HG03095 (cell line): ENCODE measurements around the gene ANKRD23.
"Not testable (repeated sequence)": the region's sequence is repeated elsewhere in the genome, so short reads cannot be mapped to it uniquely, and the experiment has no call there.

Experiments
- ATAC-seq: cut with Tn5 transposase; IDR thresholded peaks from one replicate; pipeline ENCODE4 v1.9.1; 2021; ENCODE audit warnings: moderate library complexity; ENCODE audit not compliant: unreplicated experiment

ANKRD23 gene

DNA sequence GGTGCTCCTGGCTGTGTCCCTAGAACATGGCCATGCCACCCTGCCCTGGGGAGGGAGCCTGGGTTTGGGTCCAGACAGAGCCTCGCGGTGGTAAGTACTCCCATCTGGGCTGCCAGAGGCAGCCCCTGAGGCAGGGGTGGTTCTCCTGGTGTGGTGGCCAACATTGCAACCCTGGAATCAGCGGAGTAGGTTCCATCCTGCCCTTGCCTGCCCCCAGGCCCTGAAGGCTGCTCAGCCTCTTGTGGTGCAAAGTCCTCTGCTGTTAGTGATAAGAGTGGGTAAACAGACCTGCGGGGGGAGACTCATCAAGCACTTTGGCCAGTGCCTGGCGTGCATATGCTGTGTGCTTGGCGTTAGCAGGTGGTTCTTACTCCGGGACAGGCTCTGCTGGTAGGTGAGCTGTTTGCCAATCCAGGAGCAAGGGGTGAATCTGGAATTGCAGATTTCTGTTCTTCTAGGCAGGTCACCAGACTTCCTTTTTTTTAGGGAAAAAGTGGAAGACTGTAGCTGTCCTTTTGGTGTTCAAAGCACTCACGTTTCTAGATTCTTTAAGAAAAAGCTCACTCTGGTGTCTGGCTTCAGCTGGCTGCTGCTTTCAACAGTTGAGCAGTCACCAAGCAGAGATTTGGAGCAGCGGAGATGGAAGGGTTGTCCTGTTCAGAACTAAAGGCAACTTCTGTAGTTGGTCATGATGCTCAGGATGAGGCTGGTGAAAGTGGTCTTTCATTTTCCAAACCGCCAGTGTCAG, 24.5 kb downstream of the ANKRD23 start:
- ATAC-seq = no peak

DNA sequence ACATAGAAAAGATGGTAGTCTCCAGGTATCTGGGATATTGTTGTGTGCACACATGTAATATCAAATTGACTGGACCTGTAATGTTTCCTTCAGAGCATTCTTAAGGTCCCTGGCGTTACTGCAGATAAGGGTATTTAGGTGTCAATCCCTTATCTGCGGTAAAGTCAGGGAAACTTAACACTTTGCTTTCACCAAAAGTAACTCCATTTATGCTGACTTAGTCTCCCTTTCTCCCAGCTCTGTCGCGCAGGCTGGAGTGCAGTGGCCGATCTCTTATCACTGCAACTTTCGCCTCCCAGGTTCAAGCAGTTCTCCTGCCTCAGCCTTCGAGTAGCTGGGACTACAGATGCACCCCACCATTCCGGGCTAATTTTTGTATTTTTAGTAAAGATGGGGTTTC, 25.9 kb downstream of the ANKRD23 start:
- no peak for ATAC-seq

DNA sequence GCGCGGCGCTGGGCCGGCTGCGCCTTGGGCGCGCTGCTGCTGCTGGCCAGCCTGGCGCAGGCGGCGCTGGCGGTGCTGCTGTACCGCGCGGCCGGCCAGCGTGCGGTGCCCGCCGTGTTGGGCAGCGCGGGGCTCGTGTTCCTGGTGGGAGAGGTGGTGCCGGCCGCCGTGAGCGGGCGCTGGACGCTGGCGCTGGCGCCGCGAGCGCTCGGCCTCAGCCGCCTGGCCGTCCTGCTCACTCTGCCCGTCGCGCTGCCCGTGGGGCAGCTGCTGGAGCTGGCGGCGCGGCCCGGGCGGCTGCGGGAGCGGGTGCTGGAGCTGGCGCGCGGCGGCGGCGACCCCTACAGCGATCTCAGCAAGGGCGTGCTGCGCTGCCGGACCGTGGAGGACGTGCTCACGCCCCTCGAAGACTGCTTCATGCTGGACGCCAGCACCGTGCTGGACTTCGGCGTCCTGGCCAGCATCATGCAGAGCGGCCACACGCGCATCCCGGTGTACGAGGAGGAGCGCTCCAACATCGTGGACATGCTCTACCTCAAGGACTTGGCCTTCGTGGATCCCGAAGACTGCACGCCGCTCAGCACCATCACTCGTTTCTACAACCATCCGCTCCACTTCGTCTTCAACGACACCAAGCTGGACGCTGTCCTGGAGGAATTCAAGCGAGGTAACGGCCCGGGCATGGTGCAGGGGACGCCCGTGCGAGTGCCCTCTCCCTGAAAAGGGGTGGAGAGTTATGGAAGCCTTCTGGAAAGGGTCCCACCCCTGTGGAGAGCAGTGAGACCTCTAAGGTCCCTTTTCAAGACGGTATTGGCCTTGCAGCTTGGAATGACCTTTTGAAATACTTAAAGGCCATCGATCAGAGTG, 26.8 kb downstream of the ANKRD23 start:
- ATAC-seq = no peak

DNA sequence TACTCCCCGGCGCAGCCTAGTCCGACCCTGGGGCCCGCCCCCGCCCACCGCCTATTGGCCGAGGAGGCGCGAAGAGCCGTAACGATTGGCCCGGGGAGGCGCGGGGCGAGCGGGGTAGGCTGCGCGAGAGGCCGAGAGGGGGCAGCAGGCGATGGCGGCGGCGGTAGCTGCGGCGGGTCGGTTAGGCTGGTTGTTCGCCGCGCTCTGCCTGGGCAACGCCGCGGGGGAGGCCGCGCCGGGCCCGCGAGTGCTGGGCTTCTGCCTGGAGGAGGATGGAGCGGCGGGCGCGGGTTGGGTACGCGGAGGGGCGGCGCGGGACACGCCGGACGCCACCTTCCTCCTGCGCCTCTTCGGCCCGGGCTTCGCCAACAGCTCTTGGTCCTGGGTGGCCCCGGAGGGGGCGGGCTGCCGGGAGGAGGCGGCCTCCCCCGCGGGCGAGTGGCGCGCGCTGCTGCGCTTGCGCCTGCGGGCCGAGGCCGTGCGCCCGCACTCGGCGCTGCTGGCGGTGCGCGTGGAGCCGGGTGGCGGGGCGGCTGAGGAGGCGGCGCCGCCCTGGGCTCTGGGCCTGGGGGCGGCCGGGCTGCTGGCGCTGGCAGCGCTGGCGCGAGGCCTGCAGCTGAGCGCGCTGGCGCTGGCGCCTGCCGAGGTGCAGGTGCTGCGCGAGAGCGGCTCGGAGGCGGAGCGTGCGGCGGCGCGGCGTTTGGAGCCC, 27.5 kb downstream of the ANKRD23 start, which contains the start of gene CNNM3:
CNNM3 (plus strand) TSS at position 142 of the 709 bp plus-strand sequence; CDS start at position 152, 10 bp downstream.
- ATAC-seq = peak; percentile 85

DNA sequence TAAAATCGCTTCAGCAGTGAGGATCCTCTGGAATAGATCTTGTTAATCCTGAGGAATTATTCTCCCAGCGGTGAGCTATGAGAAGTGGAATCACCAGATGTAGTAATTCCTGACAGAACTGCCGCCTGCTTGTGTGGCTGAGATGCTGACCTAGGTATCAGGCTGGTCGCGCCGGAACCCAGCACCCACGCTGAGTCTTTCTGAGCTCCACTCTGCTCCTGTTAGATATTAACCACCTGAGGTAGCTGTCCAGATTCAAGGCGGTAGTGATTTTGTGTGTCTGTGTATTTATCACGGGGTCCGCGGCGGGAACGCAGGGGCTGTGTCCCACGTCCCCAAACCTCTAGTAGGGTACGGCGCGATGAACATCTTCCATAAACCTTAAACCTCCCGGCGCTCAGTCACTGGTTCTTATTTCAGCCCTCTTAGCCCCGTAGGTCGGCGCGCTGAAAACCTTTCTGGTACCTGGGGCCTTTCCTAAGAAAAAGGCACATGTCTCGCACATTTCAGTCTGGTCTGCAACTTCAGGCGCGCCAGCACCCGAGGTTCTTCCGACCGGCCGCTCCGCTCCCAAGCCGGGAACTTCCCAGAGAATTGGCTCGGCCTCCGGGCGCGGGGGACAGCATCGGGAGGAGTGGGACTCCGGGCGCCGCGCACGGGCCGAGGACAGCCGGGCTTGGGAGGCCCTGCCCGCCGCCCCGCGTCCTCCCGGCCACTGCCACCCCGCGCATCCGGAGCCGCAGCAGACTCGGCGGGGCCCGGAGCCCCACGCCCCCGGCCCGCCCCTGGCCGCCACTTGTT, 28.3 kb downstream of the ANKRD23 start:
- no peak for ATAC-seq

DNA sequence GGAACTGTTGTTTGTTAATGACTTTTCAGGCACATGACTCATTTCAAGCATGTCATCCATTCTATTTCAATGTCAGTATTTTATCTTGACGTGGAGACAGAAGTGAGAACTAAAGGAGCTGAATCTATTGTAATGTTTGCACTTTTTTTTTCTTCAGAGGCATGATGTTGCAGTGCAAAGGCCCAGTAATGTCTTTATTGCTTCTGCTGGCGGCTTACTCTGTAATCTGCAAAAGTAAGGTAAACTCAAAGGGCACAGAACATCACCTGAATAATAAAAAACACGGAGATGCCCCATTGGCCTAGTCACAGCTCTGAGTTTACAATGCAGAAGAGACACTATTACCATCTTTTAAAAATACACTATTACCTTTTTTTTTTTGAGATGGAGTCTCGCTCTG, 30.2 kb downstream of the ANKRD23 start:
- ATAC-seq = no peak

DNA sequence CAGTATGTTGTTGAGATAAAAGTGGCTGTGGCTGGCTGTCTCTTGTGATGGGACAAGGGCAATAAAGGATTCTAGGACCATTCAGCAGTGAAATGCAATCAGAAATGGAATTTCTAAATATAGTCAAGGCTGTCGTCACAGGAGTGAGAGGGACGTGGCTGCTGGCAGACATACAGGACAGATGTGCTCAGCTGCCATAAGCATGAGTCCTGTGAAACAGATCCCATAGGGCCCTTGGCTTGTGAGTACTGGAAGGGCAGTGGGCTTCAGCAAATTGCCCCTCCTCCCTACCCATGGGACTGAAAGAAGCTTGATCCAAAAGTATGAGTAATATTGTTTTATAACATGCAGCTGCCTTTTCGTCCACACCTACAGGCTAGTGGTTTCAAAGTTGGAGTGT, 31.9 kb downstream of the ANKRD23 start:
- ATAC-seq = no peak

DNA sequence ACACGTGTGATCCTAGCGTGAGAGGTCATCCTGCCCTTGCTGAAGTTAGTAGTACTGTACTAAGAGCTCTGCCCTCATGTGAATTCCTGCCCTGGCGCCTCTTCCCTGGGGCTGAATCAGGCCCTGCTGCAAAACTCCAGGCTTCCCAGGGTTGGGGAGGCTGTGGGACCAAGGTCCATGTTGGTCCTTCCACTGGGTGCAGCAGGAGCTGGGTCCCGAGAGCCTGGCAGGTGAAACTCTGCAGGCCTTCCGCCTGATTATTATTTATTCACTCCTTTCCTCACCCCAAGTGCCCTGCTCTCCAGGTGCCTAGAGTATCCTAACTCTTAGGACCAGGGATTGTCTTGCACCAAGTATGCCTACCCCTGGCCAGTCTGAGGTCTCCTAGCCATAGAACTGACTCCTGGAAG, 33.0 kb downstream of the ANKRD23 start:
- ATAC-seq = no peak

DNA sequence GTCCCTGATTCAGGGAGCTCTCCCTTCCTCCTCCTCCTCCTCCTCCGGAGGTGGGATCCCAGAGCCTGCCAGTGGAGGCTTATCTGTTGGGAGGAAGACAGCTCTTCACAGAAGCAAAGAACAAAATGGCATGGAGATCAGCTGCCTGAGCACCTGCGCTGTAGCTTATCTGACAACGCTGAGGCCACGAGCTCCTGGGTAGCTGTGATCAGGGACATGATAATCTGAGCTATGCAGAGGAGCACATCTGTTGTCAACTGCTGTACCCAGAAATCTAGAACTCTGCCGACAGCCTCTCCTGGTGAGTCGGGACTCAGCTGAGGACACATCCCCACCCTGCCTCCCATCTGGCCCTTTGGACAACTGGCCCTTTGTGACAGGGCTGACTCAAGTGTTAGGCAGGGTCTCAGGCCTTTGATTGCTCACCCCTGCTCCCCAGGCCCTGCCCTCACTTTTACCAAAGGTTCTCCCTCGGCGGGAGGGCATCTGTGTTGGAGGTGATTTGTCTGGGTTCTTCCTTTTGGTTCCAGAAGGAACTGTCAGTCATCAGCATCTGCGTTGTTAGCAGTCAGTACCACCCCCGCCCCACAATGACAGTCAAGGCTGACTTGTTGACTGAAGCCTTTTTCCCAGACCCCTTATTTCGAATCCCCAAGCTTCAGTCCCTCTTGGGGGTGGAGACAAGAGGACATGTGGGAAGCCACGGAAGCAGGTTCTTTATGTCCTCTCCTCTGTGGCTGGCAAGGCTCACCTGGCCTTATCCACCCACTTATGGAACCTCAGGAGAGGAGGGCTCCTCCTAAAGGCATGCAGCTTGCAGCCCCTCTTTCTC, 33.7 kb downstream of the ANKRD23 start:
- no peak for ATAC-seq

DNA sequence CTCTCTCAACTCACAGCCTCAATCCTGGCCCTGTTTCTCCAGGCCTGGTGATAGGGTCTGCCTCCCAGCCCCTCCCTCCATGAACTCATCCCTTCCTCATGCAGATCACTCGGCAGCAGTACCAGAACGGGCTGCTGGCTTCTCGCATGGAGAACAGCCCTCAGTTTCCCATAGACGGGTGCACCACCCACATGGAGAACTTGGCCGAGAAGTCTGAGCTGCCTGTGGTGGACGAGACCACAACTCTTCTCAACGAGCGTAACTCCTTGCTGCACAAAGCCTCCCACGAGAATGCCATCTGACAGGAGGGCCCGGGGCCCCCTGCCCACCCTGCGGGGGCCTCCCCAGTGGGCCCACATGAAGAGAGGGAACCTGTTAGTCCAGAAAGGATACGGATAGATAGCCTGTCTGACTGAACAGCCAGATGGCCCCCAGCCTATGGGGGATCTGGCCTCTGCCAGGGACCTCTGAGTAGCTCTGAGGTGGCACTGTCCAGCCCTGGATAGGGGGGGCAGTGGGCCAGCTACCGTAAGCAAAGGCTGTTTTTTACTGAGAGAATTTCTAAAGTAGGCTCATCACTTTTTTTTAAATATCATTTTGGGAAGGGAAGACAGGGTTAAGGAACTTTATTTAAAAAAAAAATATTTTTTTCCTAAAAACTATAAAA, 34.5 kb downstream of the ANKRD23 start:
- ATAC-seq = no peak

DNA sequence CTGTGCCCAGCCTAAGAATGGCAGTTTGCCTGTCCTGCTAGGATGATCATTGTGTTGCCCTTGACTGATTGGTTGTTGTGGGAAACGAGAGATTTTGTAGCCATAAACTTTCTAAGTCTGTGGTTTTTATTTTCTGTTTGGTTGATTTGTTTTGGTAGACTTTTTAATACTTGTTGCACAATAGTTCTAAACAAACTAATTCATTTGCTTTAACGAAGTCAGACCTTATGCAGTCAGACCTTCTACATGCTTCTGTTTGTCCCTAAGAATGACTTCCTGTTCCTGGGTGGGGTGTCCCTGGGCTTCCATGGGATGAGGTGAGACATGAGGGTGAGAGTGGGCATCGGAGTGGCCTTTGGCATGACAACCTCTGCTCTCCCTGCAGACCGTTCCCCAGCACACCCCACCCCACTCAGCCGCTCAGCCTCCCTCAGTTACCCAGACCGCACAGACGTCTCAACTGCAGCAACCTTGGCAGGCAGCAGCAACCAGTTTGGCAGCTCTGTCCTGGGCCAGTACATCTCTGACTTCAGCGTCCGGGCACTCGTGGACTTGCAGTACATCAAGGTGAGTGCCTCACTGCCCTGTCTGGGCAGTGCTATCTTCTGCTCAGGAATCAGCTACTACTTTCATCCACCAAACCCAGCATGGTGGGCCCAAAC, 35.5 kb downstream of the ANKRD23 start:
- no peak for ATAC-seq

DNA sequence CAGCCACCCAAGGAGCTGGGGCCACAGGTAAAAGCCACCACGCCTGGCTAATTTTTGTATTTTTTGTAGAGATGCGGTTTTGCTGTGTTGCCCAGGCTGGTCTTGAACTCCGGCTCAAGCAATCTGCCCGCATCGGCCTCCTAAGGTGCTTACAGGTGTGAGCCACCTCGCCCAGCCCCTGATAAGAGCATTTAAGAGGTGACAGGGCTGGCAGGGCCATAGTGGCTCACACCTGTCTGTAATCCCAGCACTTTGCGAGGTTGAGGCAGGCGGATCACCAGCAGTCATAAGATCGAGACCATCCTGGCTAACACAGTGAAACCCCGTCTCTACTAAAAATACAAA, 36.7 kb downstream of the ANKRD23 start:
- ATAC-seq = no peak

DNA sequence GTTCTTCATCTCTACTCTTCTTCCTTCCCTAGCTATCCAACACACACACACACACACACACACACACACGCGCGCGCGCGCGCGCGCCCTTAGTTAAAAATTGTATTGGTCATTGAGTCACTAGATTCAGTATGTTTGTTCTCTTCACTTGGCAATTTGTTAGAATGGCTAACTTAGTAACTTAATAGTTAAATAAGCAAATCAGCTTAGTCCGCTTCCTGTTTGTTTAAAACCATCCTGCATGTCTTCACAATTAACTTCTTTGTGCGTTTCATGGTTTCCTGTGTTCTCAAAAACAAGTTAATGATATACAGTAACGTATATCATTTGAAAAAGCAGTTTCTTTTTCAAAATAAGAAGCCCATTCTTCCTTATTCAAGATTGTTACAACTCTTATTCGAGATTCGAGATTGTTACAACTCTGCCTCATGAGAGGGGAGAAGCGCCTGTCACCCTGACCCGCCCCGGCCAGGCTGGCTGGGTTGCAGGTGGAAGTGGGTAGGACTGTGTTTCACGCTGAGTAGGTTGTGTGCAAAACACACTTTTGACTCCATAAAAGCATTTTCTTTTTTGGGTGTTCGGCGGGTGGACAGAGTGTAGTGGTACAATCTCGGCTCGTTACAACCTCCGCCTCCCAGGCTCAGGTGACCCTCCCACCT, 37.2 kb downstream of the ANKRD23 start:
- peak; percentile 40 for ATAC-seq

DNA sequence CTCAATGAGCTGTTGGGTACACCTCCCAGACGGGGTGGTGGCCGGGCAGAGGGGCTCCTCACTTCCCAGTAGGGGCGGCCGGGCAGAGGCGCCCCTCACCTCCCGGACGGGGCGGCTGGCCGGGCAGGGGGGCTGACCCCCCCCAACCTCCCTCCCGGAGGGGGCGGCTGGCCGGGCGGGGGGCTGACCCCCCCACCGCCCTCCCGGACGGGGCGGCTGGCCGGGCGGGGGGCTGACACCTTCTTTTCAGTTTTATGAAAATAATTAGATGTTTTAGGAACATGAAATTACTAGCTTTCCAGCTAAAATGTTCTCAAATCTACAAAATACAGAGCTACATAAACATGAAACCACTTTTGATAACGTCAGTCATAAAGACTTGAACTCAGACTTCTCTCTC, 37.9 kb downstream of the ANKRD23 start:
- not testable (repeated sequence) for ATAC-seq

DNA sequence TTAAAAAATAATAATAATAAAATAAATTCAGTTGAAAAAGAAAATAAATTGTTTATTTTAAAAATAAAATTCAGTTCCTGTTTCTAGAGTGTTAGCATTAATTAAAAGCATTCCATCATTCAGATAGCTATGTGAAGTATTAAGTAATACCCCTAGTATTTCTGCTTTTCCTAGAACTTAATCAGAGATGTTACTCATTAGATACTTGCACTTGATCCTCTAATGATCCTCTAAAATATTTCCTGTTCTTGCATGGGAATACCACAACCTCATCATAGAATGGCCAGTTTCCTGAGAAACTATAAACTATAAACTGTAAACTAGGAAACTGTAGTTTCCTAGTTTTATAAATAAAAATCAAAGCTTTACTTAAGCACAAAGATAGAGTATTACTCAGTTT, 38.8 kb downstream of the ANKRD23 start:
- ATAC-seq = no peak

DNA sequence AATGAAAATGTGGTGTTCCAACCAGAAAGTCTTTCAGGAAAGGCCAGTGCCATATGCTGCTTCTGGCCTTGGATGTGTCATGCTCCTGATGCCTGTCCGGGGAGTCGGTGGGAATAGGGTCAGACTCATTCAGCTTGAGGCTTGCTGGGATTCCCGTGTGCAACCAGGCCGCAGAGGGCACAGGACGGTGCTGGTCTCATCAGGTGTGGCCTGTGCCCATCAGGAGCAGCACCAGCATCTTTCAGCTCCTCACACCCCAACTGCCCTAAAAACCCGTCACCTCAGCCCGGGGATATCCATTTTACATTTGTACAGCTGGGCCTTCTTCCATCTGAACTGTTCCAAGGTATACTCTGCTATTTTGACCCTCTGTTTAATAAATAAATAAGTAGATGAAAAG, 41.1 kb downstream of the ANKRD23 start:
- ATAC-seq = no peak

DNA sequence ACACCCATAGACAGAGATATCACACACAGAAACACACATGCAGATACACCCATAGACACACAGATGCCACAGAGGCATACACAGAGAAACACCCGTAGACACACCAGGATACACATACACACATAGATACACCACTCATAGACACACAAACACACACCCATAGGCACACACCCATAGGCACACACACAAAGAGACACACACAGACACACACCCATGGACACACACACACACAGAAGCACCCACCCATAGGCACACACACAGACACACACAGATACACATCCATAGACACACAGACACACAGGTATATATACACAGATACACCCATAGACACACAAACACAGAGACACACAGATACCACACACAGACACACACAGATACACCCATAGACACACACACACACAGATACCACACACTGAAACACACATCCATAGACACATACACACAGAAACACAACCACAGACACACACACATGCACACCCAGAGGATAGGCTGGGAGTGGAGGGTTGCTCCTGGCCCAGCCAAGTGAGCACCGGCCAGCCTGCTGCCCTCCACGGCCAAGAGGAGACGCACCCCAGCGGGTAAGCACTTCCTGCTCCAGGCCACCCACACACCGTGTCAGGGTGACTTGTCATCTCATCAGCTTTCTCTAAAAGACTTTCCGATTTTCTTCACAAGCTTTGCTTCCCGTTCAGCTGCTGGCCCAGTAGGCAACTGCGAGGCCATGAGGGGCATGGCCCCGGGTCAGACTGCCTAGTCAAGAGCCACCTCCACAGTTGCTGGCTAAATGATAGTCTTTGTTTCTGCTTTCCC, 41.8 kb downstream of the ANKRD23 start:
- no peak for ATAC-seq
